Measurements from ENCODE around the gene MACROD2. TPM values are rescaled to one million over a fixed set of nuclear protein-coding genes. Genes with fewer than 3 reads are reported as not detected.
"Not testable (repeated sequence)": the region's sequence is repeated elsewhere in the genome, so short reads cannot be mapped to it uniquely, and the experiment has no call there.

Gene MACROD2
- total RNA-seq, 1 experiment from 2014 or later: 1.6 TPM

GRCh38 chr20:15977758-15978157 is 1982.4 kb downstream of the MACROD2 start:
- Histone ChIP-seq H3K4me1 (ENCODE audit: insufficient read depth, low read length) (peaks cover 4% of the 10 kb centered on the region; the same call in 1 of the 2 replicates), H3K56ac (ENCODE audit: insufficient read length, low read depth, low read length) (no peak overlapping the region), H4K8ac (replicated peaks; ENCODE audit: insufficient read length, low read depth, low read length) (no peak overlapping the region), H2BK15ac (ENCODE audit: low read depth, low read length) (no peak overlapping the region), H3K27me3 (ENCODE audit: insufficient read depth, low read length) (no peaks in the 10 kb centered on the region), H2BK20ac (ENCODE audit: low read depth, low read length, poor library complexity, severe bottlenecking) (no peak overlapping the region), H3K14ac (ENCODE audit: insufficient read depth, low read length) (no peak overlapping the region), H3K23me2 (ENCODE audit: insufficient read length, low read depth, low read length, poor library complexity, severe bottlenecking) (no peaks in the 10 kb centered on the region), H3K9me3 (ENCODE audit: control insufficient read depth, low read depth, low read length) (no peaks in the 10 kb centered on the region), H3K9ac (ENCODE audit: extremely low read depth, insufficient read length, low read length) (no peak overlapping the region), H2BK5ac (ENCODE audit: insufficient read length, low read length) (no peak overlapping the region), H2BK12ac (ENCODE audit: insufficient read length, low read depth, low read length) (no peak overlapping the region), H2AK5ac (ENCODE audit: insufficient read length, low read length) (no peak overlapping the region), H4K91ac (ENCODE audit: insufficient read length, low read depth, low read length) (no peak overlapping the region), H2BK120ac (ENCODE audit: low read depth, low read length, poor library complexity, severe bottlenecking) (no peak overlapping the region), H3K4me2 (ENCODE audit: insufficient read depth, insufficient read length, low read length) (no peak overlapping the region), H3K79me2 (ENCODE audit: insufficient read depth, low read length) (no peaks in the 10 kb centered on the region), H3K18ac (ENCODE audit: insufficient read length, low read depth, low read length) (no peak overlapping the region), H4K5ac (ENCODE audit: insufficient read length, low read depth, low read length) (no peak overlapping the region), H2AFZ (ENCODE audit: low read length) (no peak overlapping the region), H3K23ac (ENCODE audit: insufficient read length, low read depth, low read length) (no peak overlapping the region), H3K79me1 (ENCODE audit: insufficient read depth, low read depth, low read length, poor library complexity, severe bottlenecking) (no peaks in the 10 kb centered on the region), H3K4ac (ENCODE audit: low read depth, low read length) (no peak overlapping the region), H3K27ac (ENCODE audit: insufficient read length, low read depth, low read length) (no peak overlapping the region), H4K20me1 (ENCODE audit: control insufficient read depth, insufficient read depth, insufficient read length) (no peaks in the 10 kb centered on the region), H3T11ph (ENCODE audit: low read length) (no peak overlapping the region)
- peaks cover 21 to 22% of the 10 kb centered on the region in 2 experiments for H3K9me3 Mint-ChIP-seq
- no CpG with 5 or more reads among the region's 1 CpG for WGBS (ENCODE audit: extremely low coverage, insufficient read length, low lambda C conversion rate)
- peak overlapping the region; percentile 90 to 99 (median 98) for H3K27ac Mint-ChIP-seq
- H3K4me3 Mint-ChIP-seq: no peak overlapping the region; a peak in 1 of 5 replicates
- DNase-seq: no peak
- no peak for TF ChIP-seq CTCF (conservative IDR thresholded peaks at IDR 0.05)
- H3K27me3 Mint-ChIP-seq (ENCODE audit: low read depth): no peaks in the 10 kb centered on the region
- H3K36me3 Mint-ChIP-seq (ENCODE audit: insufficient read depth in 1 of 3, low read depth in 3 of 3): peaks cover 14 to 26% (median 26%) of the 10 kb centered on the region in 3 experiments
- H3K4me1 Mint-ChIP-seq: peaks cover 48 to 50% of the 10 kb centered on the region in 2 experiments

- H3K9me3 ChIP-seq (ENCODE audit: control insufficient read depth, low read depth, low read length); H3K4me3 Mint-ChIP-seq; H2BK20ac ChIP-seq (ENCODE audit: low read depth, low read length, poor library complexity, severe bottlenecking); H3K4ac ChIP-seq (ENCODE audit: low read depth, low read length); H4K5ac ChIP-seq (ENCODE audit: insufficient read length, low read depth, low read length); H3K18ac ChIP-seq (ENCODE audit: insufficient read length, low read depth, low read length); H4K20me1 ChIP-seq (ENCODE audit: control insufficient read depth, insufficient read depth, insufficient read length); H3T11ph ChIP-seq (ENCODE audit: low read length); H2BK5ac ChIP-seq (ENCODE audit: insufficient read length, low read length); H4K8ac ChIP-seq (replicated peaks; ENCODE audit: insufficient read length, low read depth, low read length); H2BK120ac ChIP-seq (ENCODE audit: low read depth, low read length, poor library complexity, severe bottlenecking); H3K23ac ChIP-seq (ENCODE audit: insufficient read length, low read depth, low read length); H3K27me3 Mint-ChIP-seq (ENCODE audit: low read depth); H4K91ac ChIP-seq (ENCODE audit: insufficient read length, low read depth, low read length); H3K79me2 ChIP-seq (ENCODE audit: insufficient read depth, low read length); H3K56ac ChIP-seq (ENCODE audit: insufficient read length, low read depth, low read length); H2AK5ac ChIP-seq (ENCODE audit: insufficient read length, low read length); H2BK12ac ChIP-seq (ENCODE audit: insufficient read length, low read depth, low read length); H3K79me1 ChIP-seq (ENCODE audit: insufficient read depth, low read depth, low read length, poor library complexity, severe bottlenecking); H3K27me3 ChIP-seq (ENCODE audit: insufficient read depth, low read length); H3K23me2 ChIP-seq (ENCODE audit: insufficient read length, low read depth, low read length, poor library complexity, severe bottlenecking); DNase-seq; H3K27ac ChIP-seq (ENCODE audit: insufficient read length, low read depth, low read length); H3K14ac ChIP-seq (ENCODE audit: insufficient read depth, low read length); H2BK15ac ChIP-seq (ENCODE audit: low read depth, low read length); H2AFZ ChIP-seq (ENCODE audit: low read length); H3K4me1 ChIP-seq (ENCODE audit: insufficient read depth, low read length); H3K9ac ChIP-seq (ENCODE audit: extremely low read depth, insufficient read length, low read length); H3K4me2 ChIP-seq (ENCODE audit: insufficient read depth, insufficient read length, low read length): not testable (repeated sequence)
- peaks cover 16 to 20% of the 10 kb centered on the region in 2 experiments for H3K9me3 Mint-ChIP-seq
- no CpG with 5 or more reads among the region's 26 CpGs for WGBS (ENCODE audit: extremely low coverage, insufficient read length, low lambda C conversion rate)
- H3K4me1 Mint-ChIP-seq: peaks cover 7 to 26% of the 10 kb centered on the region in 2 experiments
- H3K36me3 Mint-ChIP-seq (ENCODE audit: insufficient read depth in 1 of 3, low read depth in 3 of 3): peaks cover 3 to 21% (median 16%) of the 10 kb centered on the region in 3 experiments; a peak in 6 of 7 replicates
- peak overlapping the region in 1 of 3 experiments; percentile 79; a peak in 2 of 7 replicates for H3K27ac Mint-ChIP-seq
These were observed 1990.4 kb downstream of the MACROD2 start for GRCh38 chr20:15985494-15986368.

Measured in H9 (cell line).